HepG2 (cell line): ENCODE data around the gene AKAP12. TPM values are rescaled to one million over a fixed set of nuclear protein-coding genes. Genes with fewer than 3 reads are reported as not detected.

Experiments used
- CREM ChIP-seq, 2 experiments: sonication (generic) in 1 of 2; formaldehyde crosslinking in 1 of 2; IDR thresholded peaks; 2 replicates each; pipeline versions ENCODE4 v1.4.0 to v1.6.1; 2016 to 2020; ENCODE audit warnings: antibody characterized with exemption in 1 of 2, mild to moderate bottlenecking in 1 of 2, missing genetic modification reagents in 1 of 2
- HNF4A ChIP-seq: sonication (generic); formaldehyde crosslinking; IDR thresholded peaks from 2 replicates; pipeline ENCODE4 v1.4.0; 2020; ENCODE audit warnings: missing genetic modification reagents
- RBFOX2 ChIP-seq: fragments of 200-400 bp; formaldehyde crosslinking; IDR thresholded peaks from 2 replicates; pipeline ENCODE4 v1.6.1; 2017; ENCODE audit warnings: low read depth, mild to moderate bottlenecking, low read length
- SALL1 ChIP-seq: sonication (generic); formaldehyde crosslinking; IDR thresholded peaks from 2 replicates; pipeline ENCODE4 v1.8.0; 2022; ENCODE audit warnings: mild to moderate bottlenecking, missing genetic modification reagents
- SPEN ChIP-seq: sonication (generic); formaldehyde crosslinking; IDR thresholded peaks from 2 replicates; pipeline ENCODE4 v1.5.1; 2020; ENCODE audit warnings: low read depth, mild to moderate bottlenecking, missing genetic modification reagents
- TMF1 ChIP-seq: sonication (generic); formaldehyde crosslinking; IDR thresholded peaks from 2 replicates; pipeline ENCODE4 v1.8.1; 2022; ENCODE audit warnings: low read depth, missing genetic modification reagents
- ZFP36L1 ChIP-seq: sonication (generic); formaldehyde crosslinking; IDR thresholded peaks from 2 replicates; pipeline ENCODE4 v1.8.0; 2022; ENCODE audit warnings: mild to moderate bottlenecking, missing genetic modification reagents, moderate library complexity
- ZNF605 ChIP-seq: sonication (generic); formaldehyde crosslinking; IDR thresholded peaks from 2 replicates; pipeline ENCODE4 v1.8.0; 2022; ENCODE audit warnings: mild to moderate bottlenecking, missing genetic modification reagents
- ZNF670 ChIP-seq: sonication (generic); formaldehyde crosslinking; IDR thresholded peaks from 2 replicates; pipeline ENCODE4 v1.8.0; 2022; ENCODE audit warnings: mild to moderate bottlenecking, missing genetic modification reagents, borderline replicate concordance
- ZNF788 ChIP-seq: sonication (generic); formaldehyde crosslinking; IDR thresholded peaks from 2 replicates; pipeline ENCODE4 v1.5.0; 2020; ENCODE audit warnings: mild to moderate bottlenecking, missing genetic modification reagents, borderline replicate concordance
- polyA plus RNA-seq, 8 experiments: library from polyadenylated mRNA; depleted of rRNA in 3 of 8; stranded (reverse) in 7 of 8; unstranded in 1 of 8; fragments of >200 nt; fragmentation: Illumina TruSeq in 4 of 8; extraction: Trizol in 4 of 8; gene quantifications; 2 replicates each; pipeline versions ENCODE4 v1.2.1 to v1.2.3, GENCODE V29; 2011 to 2016; ENCODE audit warnings: low read depth in 4 of 8, missing spikeins in 1 of 8, mixed read lengths in 1 of 8; ENCODE audit not compliant: insufficient read depth in 1 of 8
- total RNA-seq, 5 experiments: library from RNA; depleted of rRNA; stranded (reverse); fragments of >200 nt; fragmentation: Illumina TruSeq; extraction: Trizol; gene quantifications; 2 replicates each; pipeline ENCODE4 v1.2.3, GENCODE V29; 2016; ENCODE audit warnings: low read depth in 1 of 5
- TF ChIP-seq, protein P1 (sequence below), 2 experiments: fragments of 450-650 bp in 1 of 2; sonication (generic) in 1 of 2; formaldehyde crosslinking in 1 of 2; IDR thresholded peaks; 2 replicates each; pipeline versions ENCODE4 v1.6.1 to v1.8.0; 2016 to 2022; ENCODE audit warnings: antibody characterized with exemption in 1 of 2, mild to moderate bottlenecking in 1 of 2, missing genetic modification reagents in 1 of 2
- TF ChIP-seq, protein P2 (sequence below): sonication (generic); formaldehyde crosslinking; IDR thresholded peaks from 2 replicates; pipeline ENCODE4 v1.4.0; 2020; ENCODE audit warnings: missing genetic modification reagents
- TF ChIP-seq, protein P3 (sequence below): sonication (generic); formaldehyde crosslinking; IDR thresholded peaks from 2 replicates; pipeline ENCODE4 v1.5.0; 2020; ENCODE audit warnings: mild to moderate bottlenecking, missing genetic modification reagents
- TF ChIP-seq, protein P4 (sequence below): sonication (generic); formaldehyde crosslinking; conservative IDR thresholded peaks from 2 replicates; pipeline ENCODE4 v1.8.0; 2022; ENCODE audit warnings: missing genetic modification reagents

Gene AKAP12
- total and polyA plus RNA-seq, 2 of the 13 experiments (the other 11 are each of a cell fraction or from before 2014, with no cell fraction given): 10.6 to 19.0 TPM

DNA sequence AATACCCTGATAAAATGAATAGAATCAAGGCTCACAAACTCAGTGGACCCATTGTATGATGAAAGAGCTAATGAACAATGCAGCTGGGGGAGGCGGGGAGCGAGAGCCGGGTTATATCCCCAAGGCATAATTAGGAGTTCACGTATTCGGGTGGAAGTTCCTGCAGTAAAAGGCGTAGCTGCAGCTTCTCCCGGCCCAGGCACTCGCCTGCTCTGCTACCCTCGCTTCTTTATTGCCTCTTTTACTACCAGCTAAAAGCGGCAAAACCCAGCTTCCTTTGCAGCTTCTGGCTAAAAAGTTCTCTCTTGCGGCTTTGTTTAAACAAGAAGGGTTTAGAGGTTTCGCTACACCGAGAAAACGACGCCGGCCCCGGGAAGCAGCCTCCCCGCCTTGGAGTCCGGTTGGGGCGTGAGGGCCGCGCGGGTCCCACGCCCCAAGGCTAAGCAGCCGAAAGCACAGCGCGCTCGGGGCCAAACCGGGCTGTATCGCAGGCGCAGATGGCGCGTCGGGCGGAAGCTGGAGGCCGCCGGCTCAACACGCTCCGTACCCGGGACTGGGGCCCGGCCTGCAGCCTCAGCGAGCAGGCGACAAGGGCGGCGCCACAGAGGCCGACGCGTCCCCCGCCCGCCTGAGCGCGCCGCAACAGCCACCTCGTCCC is 150.0 kb downstream of the AKAP12 start (continued):
- peak; percentile 91 for TF ChIP-seq TMF1 (CRISPR knock-in tag)
- TF ChIP-seq CREM (IDR thresholded peaks at IDR 0.05): peak; percentile 10; the same call in 1 of the 2 replicates
- no peak for TF ChIP-seq CREM (CRISPR knock-in tag; IDR thresholded peaks at IDR 0.05)
- peak; percentile 85; the same call in 1 of the 2 replicates for TF ChIP-seq ZFP36L1 (CRISPR knock-in tag)
- TF ChIP-seq, protein P1, sequence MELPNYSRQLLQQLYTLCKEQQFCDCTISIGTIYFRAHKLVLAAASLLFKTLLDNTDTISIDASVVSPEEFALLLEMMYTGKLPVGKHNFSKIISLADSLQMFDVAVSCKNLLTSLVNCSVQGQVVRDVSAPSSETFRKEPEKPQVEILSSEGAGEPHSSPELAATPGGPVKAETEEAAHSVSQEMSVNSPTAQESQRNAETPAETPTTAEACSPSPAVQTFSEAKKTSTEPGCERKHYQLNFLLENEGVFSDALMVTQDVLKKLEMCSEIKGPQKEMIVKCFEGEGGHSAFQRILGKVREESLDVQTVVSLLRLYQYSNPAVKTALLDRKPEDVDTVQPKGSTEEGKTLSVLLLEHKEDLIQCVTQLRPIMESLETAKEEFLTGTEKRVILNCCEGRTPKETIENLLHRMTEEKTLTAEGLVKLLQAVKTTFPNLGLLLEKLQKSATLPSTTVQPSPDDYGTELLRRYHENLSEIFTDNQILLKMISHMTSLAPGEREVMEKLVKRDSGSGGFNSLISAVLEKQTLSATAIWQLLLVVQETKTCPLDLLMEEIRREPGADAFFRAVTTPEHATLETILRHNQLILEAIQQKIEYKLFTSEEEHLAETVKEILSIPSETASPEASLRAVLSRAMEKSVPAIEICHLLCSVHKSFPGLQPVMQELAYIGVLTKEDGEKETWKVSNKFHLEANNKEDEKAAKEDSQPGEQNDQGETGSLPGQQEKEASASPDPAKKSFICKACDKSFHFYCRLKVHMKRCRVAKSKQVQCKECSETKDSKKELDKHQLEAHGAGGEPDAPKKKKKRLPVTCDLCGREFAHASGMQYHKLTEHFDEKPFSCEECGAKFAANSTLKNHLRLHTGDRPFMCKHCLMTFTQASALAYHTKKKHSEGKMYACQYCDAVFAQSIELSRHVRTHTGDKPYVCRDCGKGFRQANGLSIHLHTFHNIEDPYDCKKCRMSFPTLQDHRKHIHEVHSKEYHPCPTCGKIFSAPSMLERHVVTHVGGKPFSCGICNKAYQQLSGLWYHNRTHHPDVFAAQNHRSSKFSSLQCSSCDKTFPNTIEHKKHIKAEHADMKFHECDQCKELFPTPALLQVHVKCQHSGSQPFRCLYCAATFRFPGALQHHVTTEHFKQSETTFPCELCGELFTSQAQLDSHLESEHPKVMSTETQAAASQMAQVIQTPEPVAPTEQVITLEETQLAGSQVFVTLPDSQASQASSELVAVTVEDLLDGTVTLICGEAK (IDR thresholded peaks at IDR 0.05): no peak
- TF ChIP-seq, protein P1 (CRISPR knock-in tag; IDR thresholded peaks at IDR 0.05): peak; percentile 90
- peak; percentile 61; the same call in 1 of the 2 replicates for TF ChIP-seq ZNF670 (CRISPR knock-in tag)
- TF ChIP-seq, protein P2, sequence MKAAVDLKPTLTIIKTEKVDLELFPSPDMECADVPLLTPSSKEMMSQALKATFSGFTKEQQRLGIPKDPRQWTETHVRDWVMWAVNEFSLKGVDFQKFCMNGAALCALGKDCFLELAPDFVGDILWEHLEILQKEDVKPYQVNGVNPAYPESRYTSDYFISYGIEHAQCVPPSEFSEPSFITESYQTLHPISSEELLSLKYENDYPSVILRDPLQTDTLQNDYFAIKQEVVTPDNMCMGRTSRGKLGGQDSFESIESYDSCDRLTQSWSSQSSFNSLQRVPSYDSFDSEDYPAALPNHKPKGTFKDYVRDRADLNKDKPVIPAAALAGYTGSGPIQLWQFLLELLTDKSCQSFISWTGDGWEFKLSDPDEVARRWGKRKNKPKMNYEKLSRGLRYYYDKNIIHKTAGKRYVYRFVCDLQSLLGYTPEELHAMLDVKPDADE (CRISPR knock-in tag): peak; percentile 95
- peak; percentile 95 for TF ChIP-seq ZNF788
- peak; percentile 82 for TF ChIP-seq SALL1 (CRISPR knock-in tag)
- TF ChIP-seq, protein P3, sequence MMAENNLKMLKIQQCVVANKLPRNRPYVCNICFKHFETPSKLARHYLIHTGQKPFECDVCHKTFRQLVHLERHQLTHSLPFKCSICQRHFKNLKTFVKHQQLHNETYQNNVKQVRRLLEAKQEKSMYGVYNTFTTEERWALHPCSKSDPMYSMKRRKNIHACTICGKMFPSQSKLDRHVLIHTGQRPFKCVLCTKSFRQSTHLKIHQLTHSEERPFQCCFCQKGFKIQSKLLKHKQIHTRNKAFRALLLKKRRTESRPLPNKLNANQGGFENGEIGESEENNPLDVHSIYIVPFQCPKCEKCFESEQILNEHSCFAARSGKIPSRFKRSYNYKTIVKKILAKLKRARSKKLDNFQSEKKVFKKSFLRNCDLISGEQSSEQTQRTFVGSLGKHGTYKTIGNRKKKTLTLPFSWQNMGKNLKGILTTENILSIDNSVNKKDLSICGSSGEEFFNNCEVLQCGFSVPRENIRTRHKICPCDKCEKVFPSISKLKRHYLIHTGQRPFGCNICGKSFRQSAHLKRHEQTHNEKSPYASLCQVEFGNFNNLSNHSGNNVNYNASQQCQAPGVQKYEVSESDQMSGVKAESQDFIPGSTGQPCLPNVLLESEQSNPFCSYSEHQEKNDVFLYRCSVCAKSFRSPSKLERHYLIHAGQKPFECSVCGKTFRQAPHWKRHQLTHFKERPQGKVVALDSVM (CRISPR knock-in tag): peak; percentile 81
- TF ChIP-seq RBFOX2: peak; percentile 96
- TF ChIP-seq SPEN (CRISPR knock-in tag): peak; percentile 87
- peak; percentile 92 for TF ChIP-seq ZNF605 (CRISPR knock-in tag)
- 0 out of 2 replicates have a peak, but pooled peaks have one; percentile 5 for TF ChIP-seq HNF4A (CRISPR knock-in tag)
- TF ChIP-seq, protein P4, sequence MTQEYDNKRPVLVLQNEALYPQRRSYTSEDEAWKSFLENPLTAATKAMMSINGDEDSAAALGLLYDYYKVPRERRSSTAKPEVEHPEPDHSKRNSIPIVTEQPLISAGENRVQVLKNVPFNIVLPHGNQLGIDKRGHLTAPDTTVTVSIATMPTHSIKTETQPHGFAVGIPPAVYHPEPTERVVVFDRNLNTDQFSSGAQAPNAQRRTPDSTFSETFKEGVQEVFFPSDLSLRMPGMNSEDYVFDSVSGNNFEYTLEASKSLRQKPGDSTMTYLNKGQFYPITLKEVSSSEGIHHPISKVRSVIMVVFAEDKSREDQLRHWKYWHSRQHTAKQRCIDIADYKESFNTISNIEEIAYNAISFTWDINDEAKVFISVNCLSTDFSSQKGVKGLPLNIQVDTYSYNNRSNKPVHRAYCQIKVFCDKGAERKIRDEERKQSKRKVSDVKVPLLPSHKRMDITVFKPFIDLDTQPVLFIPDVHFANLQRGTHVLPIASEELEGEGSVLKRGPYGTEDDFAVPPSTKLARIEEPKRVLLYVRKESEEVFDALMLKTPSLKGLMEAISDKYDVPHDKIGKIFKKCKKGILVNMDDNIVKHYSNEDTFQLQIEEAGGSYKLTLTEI (CRISPR knock-in tag): no peak; the same call in 1 of the 2 replicates
